Panc1 (cell line): Measurements from ENCODE around the gene H1-8. TPM values are rescaled to one million over a fixed set of nuclear protein-coding genes. Genes with fewer than 3 reads are reported as not detected.

Experiments
- ATAC-seq: fragments of 200-7000 bp; cut with Tn5 transposase; 2 replicates; pipeline ENCODE4 v1.9.1; 2020; ENCODE audit warnings: mild to moderate bottlenecking, moderate library complexity
- BruUV-seq: library from RNA; stranded (reverse); fragments of 400-500 nt; replicated peaks from 2 replicates; lab custom pipeline; 2021; lab: Mats Ljungman, UMichigan
- CTCF ChIA-PET: fragments of 300-600 bp; sonication (Branson Sonifier 250); formaldehyde crosslinking; loops from one replicate; lab custom pipeline; 2022; ENCODE audit warnings: antibody characterized with exemption; lab: Charles Lee
- POLR2A ChIA-PET: fragments of 300-600 bp; sonication (Branson Sonifier 250); formaldehyde crosslinking; loops from one replicate; lab custom pipeline; 2022; ENCODE audit warnings: antibody characterized with exemption; lab: Charles Lee
- DNase-seq: peaks from one replicate; pipeline ENCODE4 v3.0.0-alpha.2; 2010; ENCODE audit warnings: low read depth, low spot score
- H3K27ac ChIP-seq: 2 replicates; pipeline ENCODE4 v1.5.1; 2011; ENCODE audit warnings: mild to moderate bottlenecking, low read length, inconsistent platforms
- H3K27me3 ChIP-seq: fragments of 200-500 bp; sonication (Bioruptor generic); 2 replicates; pipeline ENCODE4 v1.6.0; 2014; ENCODE audit warnings: low read length, inconsistent platforms; ENCODE audit not compliant: control insufficient read depth, insufficient read depth
- H3K36me3 ChIP-seq: fragments of 200-500 bp; sonication (Bioruptor generic); 2 replicates; pipeline ENCODE4 v1.5.1; 2014; ENCODE audit warnings: inconsistent platforms, mild to moderate bottlenecking, low read length, moderate library complexity; ENCODE audit not compliant: control insufficient read depth, insufficient read depth
- H3K4me1 ChIP-seq: 2 replicates; pipeline ENCODE4 v1.5.1; 2011; ENCODE audit warnings: inconsistent platforms, mild to moderate bottlenecking, low read length, moderate library complexity; ENCODE audit not compliant: control insufficient read depth, insufficient read depth
- H3K4me3 ChIP-seq, 2 experiments: 2 replicates each; pipeline ENCODE4 v1.5.1; 2011 to 2012; ENCODE audit warnings: low read depth in 2 of 2, low read length in 2 of 2, mild to moderate bottlenecking in 2 of 2, inconsistent platforms in 1 of 2, moderate library complexity in 1 of 2
- H3K9me3 ChIP-seq: fragments of 200-500 bp; sonication (Bioruptor generic); 2 replicates; pipeline ENCODE4 v1.5.1; 2014; ENCODE audit warnings: low read depth, mild to moderate bottlenecking, inconsistent platforms, low read length, moderate library complexity; ENCODE audit not compliant: control insufficient read depth, insufficient read depth
- POLR2AphosphoS5 ChIP-seq: IDR thresholded peaks from 2 replicates; pipeline ENCODE4 v1.6.1; 2012; ENCODE audit warnings: mild to moderate bottlenecking, low read depth, low read length, moderate library complexity
- SIN3A ChIP-seq: IDR thresholded peaks from 2 replicates; pipeline ENCODE4 v1.6.1; 2012; ENCODE audit warnings: low read depth, mild to moderate bottlenecking, low read length, moderate library complexity, borderline replicate concordance; ENCODE audit not compliant: insufficient read depth
- TCF7L2 ChIP-seq: IDR thresholded peaks from 2 replicates; pipeline ENCODE4 v1.6.1; 2011; ENCODE audit warnings: mild to moderate bottlenecking, low read depth, low read length, inconsistent platforms
- in situ Hi-C: cut with HindIII; loops from 2 replicates; pipeline ENCODE4 v1.10.0; 2016; ENCODE audit warnings: low sequenced_read_pairs, low pct_unique_long_range_greater_than_20kb
- intact Hi-C: fragments of 100-400 bp; cut with micrococcal nuclease; formaldehyde crosslinking; loops from one replicate; pipeline ENCODE4 v1.10.0; 2022; ENCODE audit not compliant: unreplicated experiment
- total RNA-seq: library from RNA; stranded (reverse); gene quantifications from one replicate; pipeline ENCODE4 v1.2.1, GENCODE V29; 2021; ENCODE audit not compliant: unreplicated experiment
- TF ChIP-seq, protein P1 (sequence below): fragments of 450-650 bp; IDR thresholded peaks from 2 replicates; pipeline ENCODE4 v1.5.1; 2017; ENCODE audit warnings: mild to moderate bottlenecking
- TF ChIP-seq, protein P2 (sequence below), 2 experiments: IDR thresholded peaks; 2 replicates each; pipeline ENCODE4 v1.6.1; 2011 to 2012; ENCODE audit warnings: low read depth in 2 of 2, control low read depth in 1 of 2, low read length in 1 of 2, mild to moderate bottlenecking in 1 of 2, moderate library complexity in 1 of 2; ENCODE audit not compliant: insufficient read depth in 1 of 2

The H1-8 gene
- total RNA-seq, 1 experiment from 2014 or later, result not detected

DNA sequence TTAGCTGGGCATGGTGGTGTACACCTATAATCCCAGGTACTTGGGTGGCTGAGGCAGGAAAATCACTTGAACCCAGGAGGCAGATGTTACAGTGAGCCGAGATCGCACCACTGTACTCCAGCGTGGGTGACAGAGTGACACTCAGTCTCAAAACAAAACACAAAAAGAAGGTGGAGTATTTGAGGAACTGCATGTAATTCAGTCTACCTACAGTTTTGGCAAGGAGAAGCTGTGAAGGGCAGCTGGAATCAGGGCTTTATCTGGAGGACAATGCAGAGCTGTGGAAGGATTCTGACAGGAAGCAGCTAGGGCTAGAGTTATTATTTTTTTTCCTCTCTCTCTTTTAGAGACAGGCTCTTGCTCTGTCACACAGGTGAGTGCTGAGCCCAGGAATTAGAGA is 6.8 kb downstream of the H1-8 start:
- Histone ChIP-seq H3K9me3 (no peaks in the 10 kb centered on the region), H3K27ac (no peak overlapping the region), H3K4me3 (no peak overlapping the region), H3K4me1 (no peaks in the 10 kb centered on the region), H3K36me3 (no peaks in the 10 kb centered on the region), H3K27me3 (no peaks in the 10 kb centered on the region)
- in situ Hi-C loops, result no loop called here
- no TSS peak for BruUV-seq
- TF ChIP-seq, protein P1, sequence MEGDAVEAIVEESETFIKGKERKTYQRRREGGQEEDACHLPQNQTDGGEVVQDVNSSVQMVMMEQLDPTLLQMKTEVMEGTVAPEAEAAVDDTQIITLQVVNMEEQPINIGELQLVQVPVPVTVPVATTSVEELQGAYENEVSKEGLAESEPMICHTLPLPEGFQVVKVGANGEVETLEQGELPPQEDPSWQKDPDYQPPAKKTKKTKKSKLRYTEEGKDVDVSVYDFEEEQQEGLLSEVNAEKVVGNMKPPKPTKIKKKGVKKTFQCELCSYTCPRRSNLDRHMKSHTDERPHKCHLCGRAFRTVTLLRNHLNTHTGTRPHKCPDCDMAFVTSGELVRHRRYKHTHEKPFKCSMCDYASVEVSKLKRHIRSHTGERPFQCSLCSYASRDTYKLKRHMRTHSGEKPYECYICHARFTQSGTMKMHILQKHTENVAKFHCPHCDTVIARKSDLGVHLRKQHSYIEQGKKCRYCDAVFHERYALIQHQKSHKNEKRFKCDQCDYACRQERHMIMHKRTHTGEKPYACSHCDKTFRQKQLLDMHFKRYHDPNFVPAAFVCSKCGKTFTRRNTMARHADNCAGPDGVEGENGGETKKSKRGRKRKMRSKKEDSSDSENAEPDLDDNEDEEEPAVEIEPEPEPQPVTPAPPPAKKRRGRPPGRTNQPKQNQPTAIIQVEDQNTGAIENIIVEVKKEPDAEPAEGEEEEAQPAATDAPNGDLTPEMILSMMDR, result no peak
- TF ChIP-seq, protein P2, sequence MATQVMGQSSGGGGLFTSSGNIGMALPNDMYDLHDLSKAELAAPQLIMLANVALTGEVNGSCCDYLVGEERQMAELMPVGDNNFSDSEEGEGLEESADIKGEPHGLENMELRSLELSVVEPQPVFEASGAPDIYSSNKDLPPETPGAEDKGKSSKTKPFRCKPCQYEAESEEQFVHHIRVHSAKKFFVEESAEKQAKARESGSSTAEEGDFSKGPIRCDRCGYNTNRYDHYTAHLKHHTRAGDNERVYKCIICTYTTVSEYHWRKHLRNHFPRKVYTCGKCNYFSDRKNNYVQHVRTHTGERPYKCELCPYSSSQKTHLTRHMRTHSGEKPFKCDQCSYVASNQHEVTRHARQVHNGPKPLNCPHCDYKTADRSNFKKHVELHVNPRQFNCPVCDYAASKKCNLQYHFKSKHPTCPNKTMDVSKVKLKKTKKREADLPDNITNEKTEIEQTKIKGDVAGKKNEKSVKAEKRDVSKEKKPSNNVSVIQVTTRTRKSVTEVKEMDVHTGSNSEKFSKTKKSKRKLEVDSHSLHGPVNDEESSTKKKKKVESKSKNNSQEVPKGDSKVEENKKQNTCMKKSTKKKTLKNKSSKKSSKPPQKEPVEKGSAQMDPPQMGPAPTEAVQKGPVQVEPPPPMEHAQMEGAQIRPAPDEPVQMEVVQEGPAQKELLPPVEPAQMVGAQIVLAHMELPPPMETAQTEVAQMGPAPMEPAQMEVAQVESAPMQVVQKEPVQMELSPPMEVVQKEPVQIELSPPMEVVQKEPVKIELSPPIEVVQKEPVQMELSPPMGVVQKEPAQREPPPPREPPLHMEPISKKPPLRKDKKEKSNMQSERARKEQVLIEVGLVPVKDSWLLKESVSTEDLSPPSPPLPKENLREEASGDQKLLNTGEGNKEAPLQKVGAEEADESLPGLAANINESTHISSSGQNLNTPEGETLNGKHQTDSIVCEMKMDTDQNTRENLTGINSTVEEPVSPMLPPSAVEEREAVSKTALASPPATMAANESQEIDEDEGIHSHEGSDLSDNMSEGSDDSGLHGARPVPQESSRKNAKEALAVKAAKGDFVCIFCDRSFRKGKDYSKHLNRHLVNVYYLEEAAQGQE (IDR thresholded peaks at IDR 0.05; ENCODE audit: insufficient read depth in 1 of 2, low read depth in 2 of 2, low read length in 1 of 2), result no peak
- no peak for TF ChIP-seq SIN3A
- TF ChIP-seq TCF7L2, result no peak
- TF ChIP-seq POLR2AphosphoS5, result no peak
- ChIA-PET POLR2A (no interaction called here), CTCF (interaction anchor here (0.6 kb wide), 1 partner anchor 60 kb away, joined by 6 read pairs; no protein-coding TSS in a partner anchor)
- ATAC-seq, result no peak
- DNase-seq, result no peak
- intact Hi-C loops, result no loop called here

DNA sequence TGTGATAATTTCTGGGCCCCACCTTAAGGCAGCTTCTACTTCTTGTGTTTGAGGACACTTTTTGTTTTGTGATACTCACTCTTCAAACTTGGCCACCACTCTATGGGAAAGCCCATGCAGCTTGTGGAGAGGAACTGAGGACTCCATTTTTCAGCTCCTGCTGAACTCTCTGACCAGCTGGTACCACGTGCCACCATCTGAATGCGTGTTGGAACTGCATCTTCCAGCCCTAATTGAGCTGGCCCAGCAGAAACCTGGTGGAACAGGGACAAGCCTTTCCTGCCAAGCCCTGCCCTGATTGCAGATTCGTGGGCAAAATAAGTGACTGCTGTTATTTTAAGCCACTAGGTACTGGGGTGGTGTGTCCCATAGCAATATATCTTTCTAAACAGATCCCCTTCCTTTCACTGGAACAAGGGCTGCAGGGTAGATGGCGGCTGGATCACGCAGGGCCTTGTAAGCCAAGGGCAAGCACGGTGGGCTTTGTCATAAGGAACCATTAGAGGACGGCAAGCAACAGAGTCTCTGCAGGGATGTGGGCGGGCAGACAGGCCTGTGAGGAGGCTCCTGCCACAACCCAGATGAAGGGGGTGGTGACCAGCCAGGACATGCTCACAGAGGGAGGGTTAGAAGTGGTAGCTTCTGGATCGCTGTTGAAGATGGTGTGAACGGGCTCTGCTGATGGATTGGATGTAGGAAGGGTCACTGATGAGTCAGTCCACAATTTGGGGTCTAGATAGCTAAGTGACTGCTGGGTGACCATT is 9.5 kb downstream of the H1-8 start:
- ChIA-PET POLR2A (no interaction called here), CTCF (interaction anchor here (0.5 to 1.1 kb wide), 3 partner anchors 62 to 326 kb away, joined by 4 to 7 read pairs (median 5); no protein-coding TSS in a partner anchor)
- Histone ChIP-seq H3K36me3 (peaks cover 3% of the 10 kb centered on the region; the same call in 1 of the 2 replicates), H3K4me3 (no peak overlapping the region), H3K9me3 (no peaks in the 10 kb centered on the region), H3K4me1 (peaks cover 4% of the 10 kb centered on the region; the same call in 1 of the 2 replicates), H3K27ac (no peak overlapping the region), H3K27me3 (no peaks in the 10 kb centered on the region)
- in situ Hi-C loops, result no loop called here
- TF ChIP-seq POLR2AphosphoS5, result no peak; the same call in 1 of the 2 replicates
- TF ChIP-seq, protein P1, result no peak
- no peak for TF ChIP-seq SIN3A
- no peak for TF ChIP-seq TCF7L2
- TF ChIP-seq, protein P2 (IDR thresholded peaks at IDR 0.05; ENCODE audit: insufficient read depth in 1 of 2, low read depth in 2 of 2, low read length in 1 of 2), result no peak
- DNase-seq (no peak), ATAC-seq (no peak)
- no TSS peak for BruUV-seq
- intact Hi-C loops, result no loop called here
